MCF 10A (cell line): ENCODE data around the gene LMTK3. TPM values are rescaled to one million over a fixed set of nuclear protein-coding genes. Genes with fewer than 3 reads are reported as not detected.

Source experiments
- BruUV-seq: library from RNA; stranded (reverse); fragments of 400-500 nt; replicated peaks from 2 replicates; lab custom pipeline; 2021; lab: Mats Ljungman, UMichigan
- CTCF ChIA-PET: fragments of 300-600 bp; sonication (Branson Sonifier 250); formaldehyde crosslinking; extraction: SDS; loops from one replicate; lab custom pipeline; 2021; ENCODE audit warnings: antibody characterized with exemption, inconsistent platforms; lab: Yijun Ruan, JAX
- POLR2A ChIA-PET: fragments of 300-600, 350-650 bp; sonication (Branson Sonifier 250); formaldehyde crosslinking; extraction: SDS; loops from one replicate; lab custom pipeline; 2020; ENCODE audit warnings: antibody characterized with exemption, inconsistent platforms; lab: Yijun Ruan, JAX
- DNase-seq: peaks from one replicate; pipeline ENCODE4 v3.0.0-alpha.2; 2018; ENCODE audit not compliant: unreplicated experiment
- H3K27ac Mint-ChIP-seq: one replicate; pipeline ENCODE4 v1.8.0; 2022; ENCODE audit warnings: mild to moderate bottlenecking, low read depth, mixed read lengths; ENCODE audit not compliant: unreplicated experiment
- H3K27me3 Mint-ChIP-seq: one replicate; pipeline ENCODE4 v1.8.0; 2022; ENCODE audit warnings: mixed read lengths; ENCODE audit not compliant: insufficient read depth, unreplicated experiment
- H3K36me3 Mint-ChIP-seq: one replicate; pipeline ENCODE4 v1.8.0; 2022; ENCODE audit warnings: mild to moderate bottlenecking, moderate library complexity, mixed read lengths; ENCODE audit not compliant: insufficient read depth, unreplicated experiment
- H3K4me1 Mint-ChIP-seq: one replicate; pipeline ENCODE4 v1.8.0; 2022; ENCODE audit warnings: mixed read lengths; ENCODE audit not compliant: insufficient read depth, unreplicated experiment
- H3K4me3 Mint-ChIP-seq: one replicate; pipeline ENCODE4 v1.8.0; 2022; ENCODE audit warnings: mild to moderate bottlenecking, moderate library complexity, mixed read lengths; ENCODE audit not compliant: unreplicated experiment
- H3K9me3 Mint-ChIP-seq: one replicate; pipeline ENCODE4 v1.8.0; 2022; ENCODE audit warnings: mixed read lengths; ENCODE audit not compliant: unreplicated experiment
- CTCF ChIP-seq: fragments of 200-600 bp; IDR thresholded peaks from one replicate; pipeline ENCODE4 v1.8.0; 2022; ENCODE audit warnings: antibody characterized with exemption, mild to moderate bottlenecking; ENCODE audit not compliant: unreplicated experiment
- intact Hi-C: fragments of 100-400 bp; cut with micrococcal nuclease; formaldehyde crosslinking; loops from 2 replicates; pipeline ENCODE4 v1.14.1; 2022
- total RNA-seq: library from RNA; stranded (reverse); gene quantifications from 2 replicates; pipeline ENCODE4 v1.2.3, GENCODE V29; 2022

The LMTK3 gene
- total RNA-seq, 1 experiment from 2014 or later = 0.37 TPM

GRCh38 chr19:48466561-48467325 is 44.9 kb downstream of the LMTK3 start:
- BruUV-seq = no TSS peak
- H3K9me3 Mint-ChIP-seq = no peaks in the 10 kb centered on the region
- CTCF ChIA-PET = interaction anchor here (1.3 kb wide), 1 partner anchor 19 kb away, joined by 4 read pairs; no protein-coding TSS in a partner anchor
- H3K27me3 Mint-ChIP-seq = no peaks in the 10 kb centered on the region
- peaks cover 12% of the 10 kb centered on the region for H3K4me1 Mint-ChIP-seq
- H3K4me3 Mint-ChIP-seq = no peak overlapping the region
- H3K27ac Mint-ChIP-seq = peak overlapping the region; percentile 63
- no peak for TF ChIP-seq CTCF
- peak; percentile 48 for DNase-seq
- intact Hi-C loops = no loop called here
- POLR2A ChIA-PET = interaction anchor here (1.3 to 1.6 kb wide), 2 partner anchors 9 to 21 kb away, joined by 5 to 7 read pairs; no protein-coding TSS in a partner anchor
- H3K36me3 Mint-ChIP-seq = peaks cover 40% of the 10 kb centered on the region

- BruUV-seq = no TSS peak
- Mint-ChIP-seq H3K27me3 (no peaks in the 10 kb centered on the region), H3K4me1 (peaks cover 6% of the 10 kb centered on the region), H3K9me3 (no peaks in the 10 kb centered on the region), H3K36me3 (peaks cover 42% of the 10 kb centered on the region), H3K4me3 (no peak overlapping the region), H3K27ac (peak overlapping the region; percentile 37)
- ChIA-PET CTCF (no interaction called here), POLR2A (no interaction called here)
- DNase-seq = no peak
- intact Hi-C loops = no loop called here
- no peak for TF ChIP-seq CTCF
Measured at GRCh38 chr19:48465215-48465614, 46.4 kb downstream of the LMTK3 start.

GRCh38 chr19:48461982-48462655 is 49.5 kb downstream of the LMTK3 start:
- Mint-ChIP-seq H3K4me1 (peaks cover 6% of the 10 kb centered on the region), H3K4me3 (no peak overlapping the region), H3K36me3 (peaks cover 63% of the 10 kb centered on the region), H3K9me3 (no peaks in the 10 kb centered on the region), H3K27ac (no peak overlapping the region), H3K27me3 (no peaks in the 10 kb centered on the region)
- CTCF ChIA-PET = interaction anchor here (0.6 to 1.1 kb wide), 2 partner anchors 127 to 193 kb away, joined by 4 read pairs; no protein-coding TSS in a partner anchor
- POLR2A ChIA-PET = no interaction called here
- no peak for TF ChIP-seq CTCF
- no peak for DNase-seq
- BruUV-seq = no TSS peak
- intact Hi-C loops = no loop called here

GRCh38 chr19:48461651-48461981 is 50.0 kb downstream of the LMTK3 start:
- intact Hi-C loops = no loop called here
- peaks cover 3% of the 10 kb centered on the region for H3K4me1 Mint-ChIP-seq
- no peak overlapping the region for H3K27ac Mint-ChIP-seq
- POLR2A ChIA-PET = interaction anchor here (0.6 kb wide), 1 partner anchor 10 kb away, joined by 3 read pairs; no protein-coding TSS in a partner anchor
- DNase-seq = no peak
- CTCF ChIA-PET = interaction anchor here (1.1 kb wide), 1 partner anchor 192 kb away, joined by 4 read pairs; no protein-coding TSS in a partner anchor
- BruUV-seq = no TSS peak
- TF ChIP-seq CTCF = no peak
- peaks cover 68% of the 10 kb centered on the region for H3K36me3 Mint-ChIP-seq
- H3K27me3 Mint-ChIP-seq = no peaks in the 10 kb centered on the region
- no peak overlapping the region for H3K4me3 Mint-ChIP-seq
- H3K9me3 Mint-ChIP-seq = no peaks in the 10 kb centered on the region
